VCaP (cell line): ENCODE measurements around the gene TDRD3.
A peak's percentile ranks its signal among the peaks of the same experiment; 100 is the strongest.

ENCODE experiments used
- H3K27ac ChIP-seq: fragments of 450-650 bp; 2 replicates; pipeline ENCODE4 v1.5.1; 2017
- TF ChIP-seq, protein P1 (sequence below): fragments of 450-650 bp; conservative IDR thresholded peaks from 2 replicates; pipeline ENCODE4 v1.5.1; 2017; ENCODE audit warnings: mild to moderate bottlenecking, moderate library complexity

The TDRD3 gene

DNA sequence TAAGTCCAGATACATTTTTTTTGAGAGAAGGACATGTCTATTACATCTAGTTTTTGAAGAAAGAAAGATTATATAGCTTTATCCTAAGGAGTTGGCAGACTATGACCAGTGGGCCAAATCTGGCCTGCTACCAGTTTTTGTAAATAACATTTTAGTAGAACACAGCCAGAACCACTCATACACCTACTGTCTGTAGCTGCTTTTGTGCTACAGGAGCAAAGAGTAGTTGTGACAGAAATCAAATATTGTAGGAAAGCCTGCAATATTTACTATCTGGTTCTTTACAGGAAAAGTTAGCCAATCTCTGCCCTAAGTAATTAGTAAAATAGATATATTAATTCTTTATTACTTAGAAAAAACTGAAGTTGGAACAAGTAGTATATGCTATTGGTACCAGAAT lies 17.2 kb downstream of the TDRD3 start:
- TF ChIP-seq, protein P1, sequence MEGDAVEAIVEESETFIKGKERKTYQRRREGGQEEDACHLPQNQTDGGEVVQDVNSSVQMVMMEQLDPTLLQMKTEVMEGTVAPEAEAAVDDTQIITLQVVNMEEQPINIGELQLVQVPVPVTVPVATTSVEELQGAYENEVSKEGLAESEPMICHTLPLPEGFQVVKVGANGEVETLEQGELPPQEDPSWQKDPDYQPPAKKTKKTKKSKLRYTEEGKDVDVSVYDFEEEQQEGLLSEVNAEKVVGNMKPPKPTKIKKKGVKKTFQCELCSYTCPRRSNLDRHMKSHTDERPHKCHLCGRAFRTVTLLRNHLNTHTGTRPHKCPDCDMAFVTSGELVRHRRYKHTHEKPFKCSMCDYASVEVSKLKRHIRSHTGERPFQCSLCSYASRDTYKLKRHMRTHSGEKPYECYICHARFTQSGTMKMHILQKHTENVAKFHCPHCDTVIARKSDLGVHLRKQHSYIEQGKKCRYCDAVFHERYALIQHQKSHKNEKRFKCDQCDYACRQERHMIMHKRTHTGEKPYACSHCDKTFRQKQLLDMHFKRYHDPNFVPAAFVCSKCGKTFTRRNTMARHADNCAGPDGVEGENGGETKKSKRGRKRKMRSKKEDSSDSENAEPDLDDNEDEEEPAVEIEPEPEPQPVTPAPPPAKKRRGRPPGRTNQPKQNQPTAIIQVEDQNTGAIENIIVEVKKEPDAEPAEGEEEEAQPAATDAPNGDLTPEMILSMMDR, result no peak
- H3K27ac ChIP-seq, result no peak overlapping the region

DNA sequence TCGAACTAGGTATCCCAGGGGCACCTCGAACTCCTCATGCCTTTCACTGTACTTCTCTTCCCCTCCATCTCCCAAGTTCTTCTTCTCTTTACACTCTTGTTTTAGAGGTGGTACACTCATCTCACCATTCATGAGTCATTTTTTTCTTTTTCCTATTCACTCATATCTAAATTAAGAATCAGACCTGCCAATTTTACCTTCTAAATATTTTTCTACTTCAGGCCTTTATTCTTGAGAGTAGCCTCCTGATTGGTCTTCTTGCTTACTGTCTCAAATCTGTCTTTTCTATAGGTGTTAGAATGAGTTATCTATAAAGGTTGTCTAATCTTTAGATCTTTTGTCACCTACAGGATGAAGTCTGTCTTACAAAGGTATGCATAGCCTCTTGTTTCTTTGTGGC lies 20.7 kb downstream of the TDRD3 start:
- TF ChIP-seq, protein P1, result no peak
- no peak overlapping the region for H3K27ac ChIP-seq

DNA sequence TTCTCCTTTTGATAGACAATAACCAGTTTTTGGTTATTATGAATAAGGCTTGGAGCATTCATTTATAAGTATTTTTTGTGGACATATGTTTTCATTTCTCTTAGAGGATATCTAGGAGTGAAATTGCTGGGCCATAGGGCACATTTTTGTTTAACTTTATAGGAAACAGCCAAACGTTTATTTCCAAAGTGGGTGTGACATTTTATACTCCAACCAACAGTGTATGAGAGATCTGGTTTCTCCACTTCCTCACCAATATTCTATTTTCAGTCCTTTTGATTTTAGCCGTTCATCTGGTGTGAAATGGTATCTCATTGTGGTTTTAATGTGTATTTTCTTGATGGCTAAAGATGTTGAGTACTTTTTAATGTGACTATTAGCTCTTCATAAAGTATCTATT lies 21.9 kb downstream of the TDRD3 start:
- no peak overlapping the region for H3K27ac ChIP-seq
- TF ChIP-seq, protein P1, result no peak

DNA sequence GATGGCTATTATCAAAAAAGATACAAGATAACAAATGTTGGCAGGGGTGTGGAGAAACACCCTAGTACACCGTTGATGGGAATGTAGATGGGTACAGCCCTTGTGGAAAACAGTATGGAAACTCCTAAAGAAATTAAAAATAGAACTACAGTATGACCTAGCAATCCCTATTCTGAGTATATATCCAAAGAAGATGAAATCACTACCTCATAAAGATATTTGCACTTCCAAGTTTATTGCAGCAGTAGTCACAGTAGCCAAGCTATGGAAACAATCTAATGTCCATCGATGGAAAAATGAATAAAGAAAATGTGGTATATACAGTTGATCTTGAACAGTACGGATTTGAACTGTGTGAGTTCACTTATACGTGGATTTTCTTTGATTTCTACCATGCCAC lies 28.3 kb downstream of the TDRD3 start:
- TF ChIP-seq, protein P1, result no peak

DNA sequence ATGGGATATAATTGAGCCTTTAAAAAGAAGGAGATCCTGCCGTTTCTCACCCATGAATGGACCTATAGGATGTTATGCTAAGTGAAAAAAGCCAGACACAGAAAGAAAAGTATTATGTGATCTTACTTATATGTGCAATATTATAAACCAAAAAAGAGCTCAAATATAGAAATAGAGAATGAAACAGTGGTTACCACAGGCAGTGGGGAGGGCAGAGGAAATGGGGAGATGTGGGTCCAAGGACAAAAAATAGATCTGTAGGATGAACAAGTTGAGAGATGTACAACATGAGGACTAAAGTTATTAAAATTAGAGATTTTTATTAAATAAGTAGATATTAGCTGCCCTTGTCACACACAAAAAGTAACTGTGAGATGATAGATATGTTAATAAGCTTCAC lies 29.1 kb downstream of the TDRD3 start:
- TF ChIP-seq, protein P1, result no peak
- no peak overlapping the region for H3K27ac ChIP-seq

More for the DNA sequence above, 28.3 kb downstream of the TDRD3 start:
- H3K27ac ChIP-seq, result no peak overlapping the region

DNA sequence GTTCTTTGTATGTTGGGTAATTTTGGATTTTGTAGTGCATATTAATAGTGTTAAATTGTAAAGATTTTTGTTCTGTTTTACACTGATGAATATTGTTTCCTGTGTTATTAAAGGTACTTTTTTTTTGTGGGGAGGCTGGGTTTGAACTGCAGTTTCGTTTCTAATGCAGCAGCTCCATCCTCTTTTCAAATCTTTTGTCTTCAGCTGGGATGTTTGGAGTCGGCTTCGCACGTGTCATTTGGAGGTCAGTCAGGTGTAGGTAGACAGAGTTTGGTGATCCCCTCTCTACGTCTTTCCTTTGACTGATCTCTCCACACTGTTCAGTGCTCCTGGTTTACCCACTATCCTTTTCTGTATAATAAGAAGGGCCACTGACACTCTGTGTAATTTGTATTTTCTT lies 30.3 kb downstream of the TDRD3 start:
- no peak overlapping the region for H3K27ac ChIP-seq
- TF ChIP-seq, protein P1, result no peak

DNA sequence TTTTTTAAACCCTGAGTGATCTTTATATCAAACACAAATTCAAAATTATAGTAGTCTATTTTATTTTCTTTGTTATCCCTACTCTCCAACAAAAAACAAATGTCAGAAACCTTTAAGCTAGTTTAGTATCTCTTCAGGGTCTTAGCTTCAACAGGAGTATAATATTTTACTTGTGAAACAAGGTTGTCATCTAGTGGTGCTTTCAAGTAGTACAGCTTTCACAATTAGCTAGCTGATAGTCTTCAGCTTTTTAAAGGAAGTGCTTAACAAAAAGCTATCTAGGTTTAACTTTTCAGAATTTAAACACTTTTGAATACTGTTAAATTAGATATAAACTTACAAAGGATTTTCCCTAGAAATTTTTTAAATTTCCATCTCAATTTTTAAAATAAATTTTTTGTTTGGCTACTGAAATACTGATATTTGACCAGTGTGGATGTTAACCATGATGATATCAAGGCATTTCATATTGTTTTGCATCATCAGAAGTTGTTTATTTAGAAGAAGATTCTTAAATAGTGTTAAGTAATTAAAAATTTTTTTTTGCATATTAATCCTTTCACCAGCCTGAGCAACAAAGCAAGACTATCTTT lies 34.2 kb downstream of the TDRD3 start:
- no peak overlapping the region for H3K27ac ChIP-seq
- TF ChIP-seq, protein P1, result peak; percentile 95
